HL-60 (cell line): ENCODE data around the gene CDYL2.

Experiments used
- DNase-seq, 2 experiments: peaks; one replicate each; pipeline ENCODE4 v3.0.0-alpha.2; 2010 to 2020; ENCODE audit warnings: low read depth in 1 of 2, low spot score in 1 of 2
- H3K27ac ChIP-seq: fragments of 250-450 bp; sonication (Bioruptor Pico); replicated peaks from 2 replicates; pipeline ENCODE4 v1.5.1; 2020; ENCODE audit warnings: mild to moderate bottlenecking, moderate library complexity
- H3K27me3 ChIP-seq: fragments of 250-450 bp; sonication (Bioruptor Pico); 2 replicates; pipeline ENCODE4 v1.5.1; 2021; ENCODE audit warnings: mild to moderate bottlenecking, moderate library complexity; ENCODE audit not compliant: insufficient read depth, poor library complexity, severe bottlenecking
- H3K4me3 ChIP-seq: replicated peaks from 2 replicates; pipeline ENCODE4 v1.5.1; 2011; ENCODE audit warnings: mild to moderate bottlenecking, control low read depth, low read length; ENCODE audit not compliant: insufficient read depth
- CTCF ChIP-seq: IDR thresholded peaks from one replicate; pipeline ENCODE4 v1.5.1; 2011; ENCODE audit warnings: low read length, control low read depth, inconsistent platforms; ENCODE audit not compliant: insufficient read depth
- GABPA ChIP-seq: IDR thresholded peaks from 2 replicates; pipeline ENCODE4 v1.6.1; 2012; ENCODE audit warnings: low read depth
- POLR2AphosphoS5 ChIP-seq: IDR thresholded peaks from 2 replicates; pipeline ENCODE4 v1.6.1; 2012; ENCODE audit warnings: low read depth
- REST ChIP-seq: IDR thresholded peaks from 2 replicates; pipeline ENCODE4 v1.6.1; 2012; ENCODE audit warnings: low read depth; ENCODE audit not compliant: insufficient replicate concordance
- SPI1 ChIP-seq: IDR thresholded peaks from 2 replicates; pipeline ENCODE4 v1.6.1; 2012; ENCODE audit warnings: low read depth, mild to moderate bottlenecking, borderline replicate concordance

Gene CDYL2

GRCh38 chr16:80803339-80804055, 901 bp downstream of the CDYL2 start:
- H3K4me3 ChIP-seq, result peak overlapping the region; percentile 28
- no peak overlapping the region for H3K27ac ChIP-seq
- TF ChIP-seq SPI1, result no peak
- no peak for TF ChIP-seq GABPA
- no peak for TF ChIP-seq CTCF
- no peak for TF ChIP-seq REST
- TF ChIP-seq POLR2AphosphoS5, result no peak
- peak in 1 of 2 experiments; percentile 37 for DNase-seq
- H3K27me3 ChIP-seq, result peaks cover 31% of the 10 kb centered on the region

GRCh38 chr16:80802902-80803301, 1.5 kb downstream of the CDYL2 start:
- Histone ChIP-seq H3K27me3 (peaks cover 29% of the 10 kb centered on the region), H3K27ac (no peak overlapping the region), H3K4me3 (no peak overlapping the region)
- DNase-seq, result no peak
- TF ChIP-seq GABPA, result no peak
- no peak for TF ChIP-seq REST
- TF ChIP-seq CTCF, result no peak
- TF ChIP-seq POLR2AphosphoS5, result no peak
- no peak for TF ChIP-seq SPI1

- Histone ChIP-seq H3K27me3 (peaks cover 27% of the 10 kb centered on the region), H3K27ac (no peak overlapping the region), H3K4me3 (no peak overlapping the region)
- TF ChIP-seq REST, result no peak
- TF ChIP-seq CTCF, result no peak
- TF ChIP-seq GABPA, result no peak
- TF ChIP-seq POLR2AphosphoS5, result no peak
- no peak for TF ChIP-seq SPI1
- no peak for DNase-seq
Measured at GRCh38 chr16:80802138-80802537, 2.3 kb downstream of the CDYL2 start.
